Glutamatergic neuron (in vitro differentiated cells): Measurements from ENCODE around the gene FAM107B. TPM values are rescaled to one million over a fixed set of nuclear protein-coding genes. Genes with fewer than 3 reads are reported as not detected.

Experiments used
- DNase-seq: peaks from one replicate; pipeline ENCODE4 v3.0.0; 2022
- H3K27ac Mint-ChIP-seq: one replicate; pipeline ENCODE4 v1.8.0; 2020; ENCODE audit warnings: mild to moderate bottlenecking, mixed read lengths, inconsistent platforms; ENCODE audit not compliant: unreplicated experiment
- H3K27me3 Mint-ChIP-seq: one replicate; pipeline ENCODE4 v1.8.0; 2020; ENCODE audit warnings: mild to moderate bottlenecking, moderate library complexity, mixed read lengths, inconsistent platforms; ENCODE audit not compliant: unreplicated experiment
- H3K36me3 Mint-ChIP-seq: one replicate; pipeline ENCODE4 v1.8.0; 2020; ENCODE audit warnings: mild to moderate bottlenecking, mixed read lengths, inconsistent platforms; ENCODE audit not compliant: unreplicated experiment
- H3K4me1 Mint-ChIP-seq: one replicate; pipeline ENCODE4 v1.8.0; 2020; ENCODE audit warnings: mild to moderate bottlenecking, low read depth, mixed read lengths, inconsistent platforms; ENCODE audit not compliant: unreplicated experiment
- H3K4me3 Mint-ChIP-seq: one replicate; pipeline ENCODE4 v1.8.0; 2020; ENCODE audit warnings: mild to moderate bottlenecking, mixed read lengths, inconsistent platforms; ENCODE audit not compliant: unreplicated experiment
- H3K9me3 Mint-ChIP-seq: one replicate; pipeline ENCODE4 v1.8.0; 2020; ENCODE audit warnings: mild to moderate bottlenecking, moderate library complexity, mixed read lengths, inconsistent platforms; ENCODE audit not compliant: unreplicated experiment
- total RNA-seq: library from RNA; stranded (reverse); fragmentation: NEBNext Ultra II Directional; extraction: Animal tissue kit (Norgen Biotek cat#: 25700); gene quantifications from one replicate; pipeline ENCODE4 v1.2.1, GENCODE V29; 2021; ENCODE audit not compliant: unreplicated experiment
- TF ChIP-seq, protein P1 (sequence below): fragments of 200-600 bp; sonication (generic); IDR thresholded peaks from one replicate; pipeline ENCODE4 v1.5.0; 2021; ENCODE audit not compliant: partially characterized antibody, unreplicated experiment

Gene FAM107B
- total RNA-seq, 1 donor from 2014 or later: 88.6 TPM

GRCh38 chr10:14798636-14799035 is 23.9 kb upstream of the FAM107B start:
- H3K4me3 Mint-ChIP-seq: no peak overlapping the region
- no peak for DNase-seq
- peaks cover 3% of the 10 kb centered on the region for H3K27me3 Mint-ChIP-seq
- TF ChIP-seq, protein P1, sequence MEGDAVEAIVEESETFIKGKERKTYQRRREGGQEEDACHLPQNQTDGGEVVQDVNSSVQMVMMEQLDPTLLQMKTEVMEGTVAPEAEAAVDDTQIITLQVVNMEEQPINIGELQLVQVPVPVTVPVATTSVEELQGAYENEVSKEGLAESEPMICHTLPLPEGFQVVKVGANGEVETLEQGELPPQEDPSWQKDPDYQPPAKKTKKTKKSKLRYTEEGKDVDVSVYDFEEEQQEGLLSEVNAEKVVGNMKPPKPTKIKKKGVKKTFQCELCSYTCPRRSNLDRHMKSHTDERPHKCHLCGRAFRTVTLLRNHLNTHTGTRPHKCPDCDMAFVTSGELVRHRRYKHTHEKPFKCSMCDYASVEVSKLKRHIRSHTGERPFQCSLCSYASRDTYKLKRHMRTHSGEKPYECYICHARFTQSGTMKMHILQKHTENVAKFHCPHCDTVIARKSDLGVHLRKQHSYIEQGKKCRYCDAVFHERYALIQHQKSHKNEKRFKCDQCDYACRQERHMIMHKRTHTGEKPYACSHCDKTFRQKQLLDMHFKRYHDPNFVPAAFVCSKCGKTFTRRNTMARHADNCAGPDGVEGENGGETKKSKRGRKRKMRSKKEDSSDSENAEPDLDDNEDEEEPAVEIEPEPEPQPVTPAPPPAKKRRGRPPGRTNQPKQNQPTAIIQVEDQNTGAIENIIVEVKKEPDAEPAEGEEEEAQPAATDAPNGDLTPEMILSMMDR: no peak
- no peaks in the 10 kb centered on the region for H3K9me3 Mint-ChIP-seq
- H3K4me1 Mint-ChIP-seq: no peaks in the 10 kb centered on the region
- H3K36me3 Mint-ChIP-seq: no peaks in the 10 kb centered on the region
- no peak overlapping the region for H3K27ac Mint-ChIP-seq

DNA sequence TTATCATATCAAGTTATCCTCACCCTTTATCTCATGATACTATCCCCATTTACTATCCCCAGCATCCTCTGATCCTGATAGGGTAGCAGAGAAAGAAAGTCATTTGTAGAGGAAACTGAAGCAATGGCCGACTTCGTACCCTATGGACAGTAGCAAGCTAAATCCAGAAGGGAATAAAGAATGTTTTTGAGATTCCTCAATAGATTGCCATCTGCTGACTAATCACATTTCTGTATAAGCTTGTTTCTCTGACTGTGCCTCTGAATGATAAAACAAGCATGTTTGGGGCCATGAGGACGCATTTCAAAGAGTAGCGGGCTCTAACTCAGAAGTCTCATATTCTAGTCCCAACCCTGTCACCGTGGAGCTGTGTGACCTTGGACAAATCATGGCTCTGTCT is 13.2 kb upstream of the FAM107B start:
- peaks cover 2% of the 10 kb centered on the region for H3K9me3 Mint-ChIP-seq
- no peak for DNase-seq
- peaks cover 9% of the 10 kb centered on the region for H3K36me3 Mint-ChIP-seq
- no peak overlapping the region for H3K4me3 Mint-ChIP-seq
- H3K27me3 Mint-ChIP-seq: peaks cover 2% of the 10 kb centered on the region
- H3K27ac Mint-ChIP-seq: no peak overlapping the region
- TF ChIP-seq, protein P1: no peak
- no peaks in the 10 kb centered on the region for H3K4me1 Mint-ChIP-seq

GRCh38 chr10:14784459-14785055 is 9.9 kb upstream of the FAM107B start:
- Mint-ChIP-seq H3K9me3 (peaks cover 2% of the 10 kb centered on the region), H3K27me3 (peaks cover 2% of the 10 kb centered on the region), H3K4me1 (no peaks in the 10 kb centered on the region), H3K36me3 (peaks cover 9% of the 10 kb centered on the region), H3K4me3 (no peak overlapping the region), H3K27ac (no peak overlapping the region)
- TF ChIP-seq, protein P1: no peak
- no peak for DNase-seq

- TF ChIP-seq, protein P1: no peak
- peaks cover 9% of the 10 kb centered on the region for H3K36me3 Mint-ChIP-seq
- DNase-seq: no peak
- peaks cover 2% of the 10 kb centered on the region for H3K9me3 Mint-ChIP-seq
- peaks cover 2% of the 10 kb centered on the region for H3K27me3 Mint-ChIP-seq
- no peaks in the 10 kb centered on the region for H3K4me1 Mint-ChIP-seq
- no peak overlapping the region for H3K27ac Mint-ChIP-seq
- no peak overlapping the region for H3K4me3 Mint-ChIP-seq
These were observed 8.1 kb upstream of the FAM107B start for GRCh38 chr10:14782691-14783363.

DNA sequence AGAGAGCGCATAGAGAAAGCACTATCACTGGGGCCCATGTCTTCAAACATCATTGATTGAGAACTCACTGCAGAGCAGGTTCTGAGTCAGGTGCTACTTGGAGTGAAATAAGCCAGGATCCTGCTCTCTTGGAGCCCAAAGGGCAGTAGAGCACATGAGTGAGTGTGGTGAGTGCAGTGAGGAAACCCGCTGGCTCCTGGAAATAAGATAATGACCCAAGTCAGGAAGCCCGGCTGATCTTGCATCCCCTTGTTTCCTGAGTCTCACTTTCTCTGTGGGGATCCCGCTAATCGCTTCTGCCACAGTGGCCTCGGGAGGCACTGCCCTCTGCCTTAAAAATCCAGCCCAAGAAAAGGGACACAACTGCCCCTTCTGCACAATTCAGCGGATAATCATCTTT is 7.1 kb upstream of the FAM107B start:
- TF ChIP-seq, protein P1: no peak
- H3K9me3 Mint-ChIP-seq: peaks cover 2% of the 10 kb centered on the region
- no peak for DNase-seq

More for the DNA sequence above, 7.1 kb upstream of the FAM107B start:
- H3K36me3 Mint-ChIP-seq: peaks cover 9% of the 10 kb centered on the region
- H3K27me3 Mint-ChIP-seq: peaks cover under 1% of the 10 kb centered on the region
- no peaks in the 10 kb centered on the region for H3K4me1 Mint-ChIP-seq
- H3K27ac Mint-ChIP-seq: no peak overlapping the region
- H3K4me3 Mint-ChIP-seq: no peak overlapping the region
